Panc1 (cell line): Measurements from ENCODE around the gene KRTCAP2. TPM values are rescaled to one million over a fixed set of nuclear protein-coding genes. Genes with fewer than 3 reads are reported as not detected.

ENCODE experiments used
- ATAC-seq: fragments of 200-7000 bp; cut with Tn5 transposase; 2 replicates; pipeline ENCODE4 v1.9.1; 2020; ENCODE audit warnings: mild to moderate bottlenecking, moderate library complexity
- BruUV-seq: library from RNA; stranded (reverse); fragments of 400-500 nt; replicated peaks from 2 replicates; lab custom pipeline; 2021; lab: Mats Ljungman, UMichigan
- CTCF ChIA-PET: fragments of 300-600 bp; sonication (Branson Sonifier 250); formaldehyde crosslinking; loops from one replicate; lab custom pipeline; 2022; ENCODE audit warnings: antibody characterized with exemption; lab: Charles Lee
- POLR2A ChIA-PET: fragments of 300-600 bp; sonication (Branson Sonifier 250); formaldehyde crosslinking; loops from one replicate; lab custom pipeline; 2022; ENCODE audit warnings: antibody characterized with exemption; lab: Charles Lee
- DNase-seq: peaks from one replicate; pipeline ENCODE4 v3.0.0-alpha.2; 2010; ENCODE audit warnings: low read depth, low spot score
- H3K27ac ChIP-seq: 2 replicates; pipeline ENCODE4 v1.5.1; 2011; ENCODE audit warnings: mild to moderate bottlenecking, low read length, inconsistent platforms
- H3K27me3 ChIP-seq: fragments of 200-500 bp; sonication (Bioruptor generic); 2 replicates; pipeline ENCODE4 v1.6.0; 2014; ENCODE audit warnings: low read length, inconsistent platforms; ENCODE audit not compliant: control insufficient read depth, insufficient read depth
- H3K36me3 ChIP-seq: fragments of 200-500 bp; sonication (Bioruptor generic); 2 replicates; pipeline ENCODE4 v1.5.1; 2014; ENCODE audit warnings: inconsistent platforms, mild to moderate bottlenecking, low read length, moderate library complexity; ENCODE audit not compliant: control insufficient read depth, insufficient read depth
- H3K4me1 ChIP-seq: 2 replicates; pipeline ENCODE4 v1.5.1; 2011; ENCODE audit warnings: inconsistent platforms, mild to moderate bottlenecking, low read length, moderate library complexity; ENCODE audit not compliant: control insufficient read depth, insufficient read depth
- H3K4me3 ChIP-seq, 2 experiments: 2 replicates each; pipeline ENCODE4 v1.5.1; 2011 to 2012; ENCODE audit warnings: low read depth in 2 of 2, low read length in 2 of 2, mild to moderate bottlenecking in 2 of 2, inconsistent platforms in 1 of 2, moderate library complexity in 1 of 2
- H3K9me3 ChIP-seq: fragments of 200-500 bp; sonication (Bioruptor generic); 2 replicates; pipeline ENCODE4 v1.5.1; 2014; ENCODE audit warnings: low read depth, mild to moderate bottlenecking, inconsistent platforms, low read length, moderate library complexity; ENCODE audit not compliant: control insufficient read depth, insufficient read depth
- CTCF ChIP-seq: fragments of 450-650 bp; IDR thresholded peaks from 2 replicates; pipeline ENCODE4 v1.5.1; 2017; ENCODE audit warnings: mild to moderate bottlenecking
- POLR2AphosphoS5 ChIP-seq: IDR thresholded peaks from 2 replicates; pipeline ENCODE4 v1.6.1; 2012; ENCODE audit warnings: mild to moderate bottlenecking, low read depth, low read length, moderate library complexity
- REST ChIP-seq, 2 experiments: IDR thresholded peaks; 2 replicates each; pipeline ENCODE4 v1.6.1; 2011 to 2012; ENCODE audit warnings: low read depth in 2 of 2, control low read depth in 1 of 2, low read length in 1 of 2, mild to moderate bottlenecking in 1 of 2, moderate library complexity in 1 of 2; ENCODE audit not compliant: insufficient read depth in 1 of 2
- SIN3A ChIP-seq: IDR thresholded peaks from 2 replicates; pipeline ENCODE4 v1.6.1; 2012; ENCODE audit warnings: low read depth, mild to moderate bottlenecking, low read length, moderate library complexity, borderline replicate concordance; ENCODE audit not compliant: insufficient read depth
- TCF7L2 ChIP-seq: IDR thresholded peaks from 2 replicates; pipeline ENCODE4 v1.6.1; 2011; ENCODE audit warnings: mild to moderate bottlenecking, low read depth, low read length, inconsistent platforms
- in situ Hi-C: cut with HindIII; loops from 2 replicates; pipeline ENCODE4 v1.10.0; 2016; ENCODE audit warnings: low sequenced_read_pairs, low pct_unique_long_range_greater_than_20kb
- intact Hi-C: fragments of 100-400 bp; cut with micrococcal nuclease; formaldehyde crosslinking; loops from one replicate; pipeline ENCODE4 v1.10.0; 2022; ENCODE audit not compliant: unreplicated experiment
- total RNA-seq: library from RNA; stranded (reverse); gene quantifications from one replicate; pipeline ENCODE4 v1.2.1, GENCODE V29; 2021; ENCODE audit not compliant: unreplicated experiment

KRTCAP2 gene
- total RNA-seq, 1 experiment from 2014 or later, result 155 TPM

- Histone ChIP-seq H3K4me1 (peaks cover 54% of the 10 kb centered on the region), H3K27me3 (no peaks in the 10 kb centered on the region), H3K27ac (peak overlapping the region; percentile 65), H3K4me3 (peak overlapping the region in 1 of 2 experiments; percentile 64; a peak in 1 of 4 replicates), H3K36me3 (peaks cover 3% of the 10 kb centered on the region; the same call in 1 of the 2 replicates), H3K9me3 (no peaks in the 10 kb centered on the region)
- no TSS peak for BruUV-seq
- no peak for DNase-seq
- in situ Hi-C loops (no loop called here), intact Hi-C loops (loop anchor here (5.0 kb wide), 1 partner anchor 33 kb away; no protein-coding TSS in a partner anchor)
- ChIA-PET POLR2A (no interaction called here), CTCF (interaction anchor here (1.1 to 1.7 kb wide), 2 partner anchors 34 to 47 kb away, joined by 3 to 5 read pairs; partner anchors contain the start of gene KRTCAP2)
- TF ChIP-seq SIN3A (no peak), POLR2AphosphoS5 (no peak), REST (IDR thresholded peaks at IDR 0.05; ENCODE audit: insufficient read depth in 1 of 2, low read depth in 2 of 2, low read length in 1 of 2) (no peak), TCF7L2 (no peak), CTCF (no peak)
- ATAC-seq, result no peak
These were observed 47.6 kb downstream of the KRTCAP2 start for GRCh38 chr1:155125511-155125945.

- Histone ChIP-seq H3K36me3 (peaks cover 3% of the 10 kb centered on the region; the same call in 1 of the 2 replicates), H3K27ac (peak overlapping the region; percentile 65), H3K9me3 (no peaks in the 10 kb centered on the region), H3K4me3 (peak overlapping the region in 1 of 2 experiments; percentile 18; a peak in 1 of 4 replicates), H3K4me1 (peaks cover 47% of the 10 kb centered on the region), H3K27me3 (no peaks in the 10 kb centered on the region)
- in situ Hi-C loops (no loop called here), intact Hi-C loops (loop anchor here (5.0 kb wide), 1 partner anchor 32 kb away; no protein-coding TSS in a partner anchor)
- TF ChIP-seq SIN3A (no peak), CTCF (no peak), TCF7L2 (no peak), POLR2AphosphoS5 (no peak), REST (IDR thresholded peaks at IDR 0.05; ENCODE audit: insufficient read depth in 1 of 2, low read depth in 2 of 2, low read length in 1 of 2) (no peak)
- POLR2A ChIA-PET, result interaction anchor here (0.6 kb wide), 1 partner anchor 10 kb away, joined by 3 read pairs; no protein-coding TSS in a partner anchor
- ATAC-seq (no peak), DNase-seq (no peak)
- CTCF ChIA-PET, result interaction anchor here (0.7 to 1.7 kb wide), 3 partner anchors 9 to 33 kb away, joined by 5 to 7 read pairs (median 5); no protein-coding TSS in a partner anchor
- BruUV-seq, result no TSS peak
These were observed 48.3 kb downstream of the KRTCAP2 start for GRCh38 chr1:155124503-155125463.
